Gastroesophageal sphincter (tissue), 4 donors: ENCODE data around the gene PCSK2. TPM values are rescaled to one million over a fixed set of nuclear protein-coding genes. Genes with fewer than 3 reads are reported as not detected.

Experiments used
- ATAC-seq: fragments of 150-250 bp; one replicate; pipeline ENCODE4 v1.9.1; 2016; ENCODE audit warnings: mild to moderate bottlenecking, moderate library complexity
- H3K27ac ChIP-seq, 4 donors: fragments of 200-600 bp; sonication (generic) in 3 of 4; 1 replicate in 3 of 4; 2 replicates in 1 of 4; pipeline ENCODE4 v1.5.1; 2016 to 2019
- H3K27me3 ChIP-seq: fragments of 200-600 bp; sonication (generic); one replicate; pipeline ENCODE4 v1.5.1; 2019
- H3K36me3 ChIP-seq, 2 donors: fragments of 200-600 bp; sonication (generic); one replicate each; pipeline ENCODE4 v1.5.1; 2019; ENCODE audit warnings: control low read depth in 1 of 2
- H3K4me1 ChIP-seq, 3 donors: fragments of 200-600 bp; sonication (generic); 1 replicate in 2 of 3; 2 replicates in 1 of 3; pipeline ENCODE4 v1.5.1; 2016 to 2019; ENCODE audit warnings: control low read depth in 2 of 3
- H3K4me3 ChIP-seq, 2 donors: fragments of 200-600 bp; sonication (generic); one replicate each; pipeline ENCODE4 v1.5.1; 2019; ENCODE audit warnings: mild to moderate bottlenecking in 1 of 2, moderate library complexity in 1 of 2
- H3K9me3 ChIP-seq, 3 donors: fragments of 200-600 bp; sonication (generic); one replicate each; pipeline ENCODE4 v1.5.1; 2017 to 2019; ENCODE audit warnings: control low read depth in 2 of 3
- EP300 ChIP-seq: sonication (generic); formaldehyde crosslinking; IDR thresholded peaks from one replicate; pipeline ENCODE4 v1.6.1; 2017; ENCODE audit warnings: antibody characterized with exemption, mild to moderate bottlenecking
- POLR2A ChIP-seq, 2 donors: fragments of 450-650 bp; IDR thresholded peaks; one replicate each; pipeline ENCODE4 v1.6.1; 2017; ENCODE audit warnings: antibody characterized with exemption in 2 of 2, mild to moderate bottlenecking in 2 of 2, moderate library complexity in 1 of 2
- POLR2AphosphoS5 ChIP-seq: sonication (generic); formaldehyde crosslinking; IDR thresholded peaks from one replicate; pipeline ENCODE4 v1.6.1; 2017; ENCODE audit warnings: antibody characterized with exemption
- WGBS, 2 donors: methylation state at CpG; one replicate each; pipeline ENCODE4 v1.1.5; 2018; ENCODE audit warnings: low coverage in 1 of 2; 5-methylcytosine and 5-hydroxymethylcytosine counted together
- total RNA-seq, 4 donors: library from RNA; depleted of rRNA; stranded (reverse); fragments of >200 nt; gene quantifications; one replicate each; pipeline ENCODE4 v1.1.0, GENCODE V29; 2016
- TF ChIP-seq, protein P1 (sequence below), 4 experiments: fragments of 200-600 bp in 2 of 4; fragments of 450-650 bp in 2 of 4; sonication (generic) in 1 of 4; IDR thresholded peaks; one replicate each; pipeline ENCODE4 v1.5.1; 2017 to 2019; ENCODE audit warnings: antibody characterized with exemption in 4 of 4, mild to moderate bottlenecking in 2 of 4, moderate library complexity in 2 of 4

Gene PCSK2
- total RNA-seq, 4 donors from 2014 or later, result 1.6 to 8.5 (median 4.5) TPM

DNA sequence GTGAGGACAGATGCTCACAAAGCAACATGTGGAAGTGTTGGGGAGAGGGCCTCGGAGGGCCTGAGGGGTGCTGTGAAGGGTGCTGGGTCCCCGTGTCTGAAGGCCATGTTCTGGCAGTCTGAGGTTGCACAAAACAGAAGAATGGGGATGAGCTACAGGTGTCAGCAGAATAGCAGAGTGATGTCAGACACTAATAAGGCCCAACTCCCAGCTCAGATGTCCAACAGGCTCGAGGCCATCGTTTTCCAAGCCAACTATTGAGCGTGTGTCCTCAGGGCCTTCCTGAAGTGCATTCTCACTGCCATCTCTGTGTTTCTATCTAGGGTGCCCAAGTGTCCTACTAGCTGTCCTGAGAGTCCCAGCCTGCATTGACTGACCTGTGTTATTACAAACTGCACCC, 296.5 kb downstream of the PCSK2 start:
- no peak overlapping the region for H3K27ac ChIP-seq
- H3K9me3 ChIP-seq, result no peaks in the 10 kb centered on the region
- 60% methylated on average over 1 of the region's 5 CpGs; no CpG with 5 or more reads in 1 of the 2 donors for WGBS, 2 donors
- no peaks in the 10 kb centered on the region for H3K27me3 ChIP-seq
- no peaks in the 10 kb centered on the region for H3K36me3 ChIP-seq
- H3K4me1 ChIP-seq, result no peaks in the 10 kb centered on the region
- no peak for TF ChIP-seq POLR2A (IDR thresholded peaks at IDR 0.05)
- no peak overlapping the region for H3K4me3 ChIP-seq
- no peak for ATAC-seq

DNA sequence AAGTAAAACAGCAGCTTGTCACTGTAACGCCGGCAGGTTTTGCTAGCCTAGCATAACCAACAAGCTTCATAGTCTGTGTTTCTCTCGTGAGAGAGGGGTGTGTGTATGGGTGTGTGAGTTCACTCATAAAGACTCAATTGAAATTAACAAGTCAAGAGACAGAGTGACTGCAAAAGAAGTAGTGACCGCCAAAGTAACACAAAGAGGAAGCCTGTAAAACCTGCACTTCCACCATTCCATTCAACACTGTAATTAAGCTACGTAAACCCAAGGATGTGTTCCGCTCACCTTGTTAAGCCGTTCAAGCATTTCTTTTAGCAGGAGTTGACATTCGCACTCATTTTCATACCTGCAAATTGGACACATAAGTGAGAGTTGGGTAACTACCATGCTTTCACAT, 297.7 kb downstream of the PCSK2 start:
- ATAC-seq, result no peak
- Histone ChIP-seq H3K27me3 (no peaks in the 10 kb centered on the region), H3K4me1 (no peaks in the 10 kb centered on the region), H3K4me3 (no peak overlapping the region), H3K36me3 (no peaks in the 10 kb centered on the region), H3K27ac (no peak overlapping the region), H3K9me3 (no peaks in the 10 kb centered on the region)
- 81 to 89% methylated on average over 8 of the region's 8 CpGs for WGBS, 2 donors
- no peak for TF ChIP-seq POLR2AphosphoS5
- TF ChIP-seq EP300, result no peak
- TF ChIP-seq POLR2A (IDR thresholded peaks at IDR 0.05), result no peak
- TF ChIP-seq, protein P1, sequence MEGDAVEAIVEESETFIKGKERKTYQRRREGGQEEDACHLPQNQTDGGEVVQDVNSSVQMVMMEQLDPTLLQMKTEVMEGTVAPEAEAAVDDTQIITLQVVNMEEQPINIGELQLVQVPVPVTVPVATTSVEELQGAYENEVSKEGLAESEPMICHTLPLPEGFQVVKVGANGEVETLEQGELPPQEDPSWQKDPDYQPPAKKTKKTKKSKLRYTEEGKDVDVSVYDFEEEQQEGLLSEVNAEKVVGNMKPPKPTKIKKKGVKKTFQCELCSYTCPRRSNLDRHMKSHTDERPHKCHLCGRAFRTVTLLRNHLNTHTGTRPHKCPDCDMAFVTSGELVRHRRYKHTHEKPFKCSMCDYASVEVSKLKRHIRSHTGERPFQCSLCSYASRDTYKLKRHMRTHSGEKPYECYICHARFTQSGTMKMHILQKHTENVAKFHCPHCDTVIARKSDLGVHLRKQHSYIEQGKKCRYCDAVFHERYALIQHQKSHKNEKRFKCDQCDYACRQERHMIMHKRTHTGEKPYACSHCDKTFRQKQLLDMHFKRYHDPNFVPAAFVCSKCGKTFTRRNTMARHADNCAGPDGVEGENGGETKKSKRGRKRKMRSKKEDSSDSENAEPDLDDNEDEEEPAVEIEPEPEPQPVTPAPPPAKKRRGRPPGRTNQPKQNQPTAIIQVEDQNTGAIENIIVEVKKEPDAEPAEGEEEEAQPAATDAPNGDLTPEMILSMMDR (IDR thresholded peaks at IDR 0.05), result no peak

DNA sequence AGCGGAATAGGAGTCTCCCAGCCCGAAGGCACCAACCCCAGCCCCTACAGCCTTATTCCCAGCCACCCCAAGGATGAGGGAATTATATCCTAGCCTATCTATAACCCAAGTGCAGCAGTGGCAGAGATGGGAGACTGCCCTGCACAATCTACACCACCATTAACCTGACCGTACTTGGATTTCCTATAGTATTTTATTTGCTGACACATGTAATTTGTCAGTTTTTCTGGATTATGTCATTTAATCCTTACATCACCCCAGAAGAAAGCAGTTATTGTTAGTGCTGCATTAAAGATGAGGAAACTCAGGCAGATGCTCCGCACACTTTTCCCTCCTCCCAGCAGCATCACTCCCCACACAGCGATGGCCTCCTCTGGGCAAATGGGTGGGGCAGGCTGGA, 298.3 kb downstream of the PCSK2 start:
- Histone ChIP-seq H3K4me3 (no peak overlapping the region), H3K27ac (no peak overlapping the region), H3K27me3 (no peaks in the 10 kb centered on the region), H3K4me1 (peaks cover 0 to 1% (median 0%) of the 10 kb centered on the region in 3 donors), H3K9me3 (no peaks in the 10 kb centered on the region), H3K36me3 (no peaks in the 10 kb centered on the region)
- TF ChIP-seq EP300 (no peak), POLR2A (IDR thresholded peaks at IDR 0.05) (no peak), POLR2AphosphoS5 (no peak)
- TF ChIP-seq, protein P1 (IDR thresholded peaks at IDR 0.05), result no peak
- no peak for ATAC-seq
- 91 to 100% methylated on average over 1 to 3 of the region's 5 CpGs for WGBS, 2 donors

DNA sequence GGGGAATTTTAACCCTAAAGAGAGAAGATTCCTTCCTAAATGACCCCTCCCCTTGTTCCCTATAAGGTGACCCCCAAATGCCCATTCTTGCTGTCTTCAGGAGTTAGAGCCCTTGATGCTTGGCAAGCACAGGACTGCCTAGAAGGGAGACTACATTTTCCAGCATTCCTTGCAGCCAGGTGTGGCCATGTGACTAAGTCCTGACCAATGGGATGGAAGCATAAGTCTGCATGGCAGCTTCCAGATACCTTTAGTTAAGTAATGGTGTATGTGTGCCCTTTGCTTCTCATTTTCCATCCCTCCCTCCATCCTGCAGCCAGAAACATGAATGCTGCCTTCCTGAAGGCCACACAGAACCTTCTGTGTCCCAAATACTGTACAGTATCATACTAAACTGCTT, 298.8 kb downstream of the PCSK2 start:
- no peak overlapping the region for H3K4me3 ChIP-seq
- H3K36me3 ChIP-seq, result no peaks in the 10 kb centered on the region
- peak; percentile 13 for ATAC-seq
- H3K27me3 ChIP-seq, result no peaks in the 10 kb centered on the region
- TF ChIP-seq POLR2A (IDR thresholded peaks at IDR 0.05), result no peak
- no peak for TF ChIP-seq POLR2AphosphoS5
- TF ChIP-seq, protein P1 (IDR thresholded peaks at IDR 0.05), result no peak
- no peak for TF ChIP-seq EP300
- no peaks in the 10 kb centered on the region for H3K9me3 ChIP-seq
- H3K4me1 ChIP-seq, result peaks cover 0 to 7% (median 0%) of the 10 kb centered on the region in 3 donors
- H3K27ac ChIP-seq, result no peak overlapping the region

DNA sequence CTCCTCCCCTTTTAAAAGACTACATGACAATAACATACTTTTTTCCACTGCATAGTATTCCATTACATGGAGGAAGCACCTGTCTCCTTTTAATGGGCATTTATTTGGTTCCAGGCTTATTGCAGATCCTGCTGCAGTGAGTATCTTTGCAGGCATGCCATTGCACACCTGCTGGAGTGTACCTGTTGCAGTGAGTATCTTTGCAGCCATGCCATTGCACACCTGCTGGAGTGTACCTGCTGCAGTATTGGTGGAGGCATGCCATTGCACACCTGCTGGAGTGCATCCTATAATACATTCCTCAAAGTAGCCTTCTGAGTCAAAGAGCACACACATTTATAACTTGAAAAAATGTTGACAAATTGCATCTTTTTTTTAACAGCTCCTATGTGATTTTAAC, 302.7 kb downstream of the PCSK2 start:
- Histone ChIP-seq H3K4me3 (no peak overlapping the region), H3K9me3 (no peaks in the 10 kb centered on the region)
- TF ChIP-seq POLR2AphosphoS5 (no peak), EP300 (no peak), POLR2A (IDR thresholded peaks at IDR 0.05) (no peak)
- TF ChIP-seq, protein P1 (IDR thresholded peaks at IDR 0.05), result no peak

DNA sequence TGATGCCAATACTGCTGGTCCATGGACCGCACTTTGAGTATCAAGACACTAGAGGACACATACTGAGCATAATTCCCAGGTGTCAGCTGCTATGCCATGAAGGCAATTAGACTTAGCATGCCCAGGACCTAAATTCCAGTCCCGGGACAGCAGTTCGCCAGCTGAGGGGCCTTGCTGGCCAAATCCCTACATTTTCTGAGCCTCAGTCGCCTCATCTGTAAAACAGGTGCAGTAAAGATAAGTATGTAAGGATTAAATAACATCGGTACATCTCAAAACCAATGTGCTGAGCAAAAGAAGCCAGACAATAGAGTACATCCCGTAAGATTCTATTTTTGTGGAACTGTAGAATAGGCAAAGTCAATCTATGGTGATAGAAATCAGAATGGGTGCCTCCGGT, 303.3 kb downstream of the PCSK2 start:
- no peaks in the 10 kb centered on the region for H3K9me3 ChIP-seq
- no peaks in the 10 kb centered on the region for H3K36me3 ChIP-seq
- WGBS, 2 donors, result 60 to 75% methylated on average over 2 of the region's 7 CpGs
- no peak overlapping the region for H3K27ac ChIP-seq
- H3K4me3 ChIP-seq, result no peak overlapping the region
- TF ChIP-seq POLR2A (IDR thresholded peaks at IDR 0.05) (no peak), POLR2AphosphoS5 (no peak), EP300 (no peak)
- TF ChIP-seq, protein P1 (IDR thresholded peaks at IDR 0.05), result no peak
- no peaks in the 10 kb centered on the region for H3K27me3 ChIP-seq
- ATAC-seq, result no peak
- H3K4me1 ChIP-seq, result peaks cover 0 to 32% (median 0%) of the 10 kb centered on the region in 3 donors

More for the DNA sequence above, 302.7 kb downstream of the PCSK2 start:
- no peak overlapping the region for H3K27ac ChIP-seq
- peaks cover 0 to 32% (median 0%) of the 10 kb centered on the region in 3 donors for H3K4me1 ChIP-seq
- H3K36me3 ChIP-seq, result no peaks in the 10 kb centered on the region
- H3K27me3 ChIP-seq, result no peaks in the 10 kb centered on the region
- no peak for ATAC-seq
